Astrocyte (in vitro differentiated cells and primary cell): Measurements from ENCODE around the gene DPP4. TPM values are rescaled to one million over a fixed set of nuclear protein-coding genes. Genes with fewer than 3 reads are reported as not detected.

ENCODE experiments used
- DNase-seq: peaks from one replicate; pipeline ENCODE4 v3.0.0-alpha.2; 2010; ENCODE audit warnings: low read depth
- FAIRE-seq: peaks from 2 replicates; lab custom pipeline; 2011; peaks lifted over from hg19 to GRCh38; lab: Jason Lieb, UNC
- H2AFZ ChIP-seq: 2 replicates; pipeline ENCODE4 v1.6.0; 2012; ENCODE audit warnings: low read depth, low read length, inconsistent platforms
- H3K27ac ChIP-seq: 2 replicates; pipeline ENCODE4 v1.5.1; 2011; ENCODE audit warnings: low read depth, low read length, inconsistent platforms
- H3K27me3 ChIP-seq: 2 replicates; pipeline ENCODE4 v1.6.0; 2011; ENCODE audit warnings: low read length, inconsistent platforms; ENCODE audit not compliant: insufficient read depth
- H3K36me3 ChIP-seq: 2 replicates; pipeline ENCODE4 v1.5.1; 2011; ENCODE audit warnings: low read length, inconsistent platforms; ENCODE audit not compliant: insufficient read depth
- H3K4me1 ChIP-seq: 2 replicates; pipeline ENCODE4 v1.5.1; 2011; ENCODE audit warnings: low read length, inconsistent platforms; ENCODE audit not compliant: insufficient read depth
- H3K4me2 ChIP-seq: 2 replicates; pipeline ENCODE4 v1.6.0; 2012; ENCODE audit warnings: low read length, inconsistent platforms
- H3K4me3 ChIP-seq: 2 replicates; pipeline ENCODE4 v1.5.1; 2011; ENCODE audit warnings: low read depth, mild to moderate bottlenecking, low read length, inconsistent platforms; ENCODE audit not compliant: insufficient read depth
- H3K79me2 ChIP-seq: 2 replicates; pipeline ENCODE4 v1.6.0; 2012; ENCODE audit warnings: mild to moderate bottlenecking, low read length, inconsistent platforms; ENCODE audit not compliant: insufficient read depth
- H3K9ac ChIP-seq: 2 replicates; pipeline ENCODE4 v1.6.0; 2012; ENCODE audit warnings: mild to moderate bottlenecking, low read length, inconsistent platforms
- H3K9me3 ChIP-seq: 2 replicates; pipeline ENCODE4 v1.5.1; 2012; ENCODE audit warnings: low read depth, mild to moderate bottlenecking, low read length, inconsistent platforms; ENCODE audit not compliant: insufficient read depth
- H4K20me1 ChIP-seq: 2 replicates; pipeline ENCODE4 v1.6.0; 2012; ENCODE audit warnings: low read length, inconsistent platforms; ENCODE audit not compliant: insufficient read depth
- H3K27ac Mint-ChIP-seq: one replicate; pipeline ENCODE4 v1.8.0; 2021; ENCODE audit warnings: mild to moderate bottlenecking, mixed read lengths; ENCODE audit not compliant: unreplicated experiment
- H3K27me3 Mint-ChIP-seq: one replicate; pipeline ENCODE4 v1.8.0; 2021; ENCODE audit warnings: low read depth, mixed read lengths; ENCODE audit not compliant: unreplicated experiment
- H3K36me3 Mint-ChIP-seq: one replicate; pipeline ENCODE4 v1.8.0; 2021; ENCODE audit warnings: low read depth, mixed read lengths; ENCODE audit not compliant: unreplicated experiment
- H3K4me1 Mint-ChIP-seq: one replicate; pipeline ENCODE4 v1.8.0; 2021; ENCODE audit warnings: low read depth, mixed read lengths; ENCODE audit not compliant: unreplicated experiment
- H3K4me3 Mint-ChIP-seq: one replicate; pipeline ENCODE4 v1.8.0; 2021; ENCODE audit warnings: mild to moderate bottlenecking, moderate library complexity, mixed read lengths; ENCODE audit not compliant: unreplicated experiment
- H3K9me3 Mint-ChIP-seq: one replicate; pipeline ENCODE4 v1.8.0; 2021; ENCODE audit warnings: mild to moderate bottlenecking, mixed read lengths; ENCODE audit not compliant: unreplicated experiment
- CTCF ChIP-seq: IDR thresholded peaks from 2 replicates; pipeline ENCODE4 v1.5.1; 2011; ENCODE audit warnings: low read depth, mild to moderate bottlenecking, inconsistent platforms, low read length, moderate library complexity; ENCODE audit not compliant: insufficient read depth
- EZH2 ChIP-seq: IDR thresholded peaks from 2 replicates; pipeline ENCODE4 v1.6.1; 2012; ENCODE audit warnings: mild to moderate bottlenecking, low read length, inconsistent platforms; ENCODE audit not compliant: insufficient read depth
- total RNA-seq: library from RNA; stranded (reverse); gene quantifications from 2 replicates; pipeline ENCODE4 v1.2.1, GENCODE V29; 2021

The DPP4 gene
- total RNA-seq, 1 donor from 2014 or later: 5.3 TPM

- no peak for DNase-seq
- no peak overlapping the region for H3K4me3 Mint-ChIP-seq
- Histone ChIP-seq H3K4me2 (no peak overlapping the region), H3K4me3 (no peak overlapping the region), H2AFZ (no peak overlapping the region), H3K4me1 (no peaks in the 10 kb centered on the region), H3K27ac (no peak overlapping the region), H3K79me2 (no peaks in the 10 kb centered on the region), H3K27me3 (no peaks in the 10 kb centered on the region), H3K9me3 (no peaks in the 10 kb centered on the region), H4K20me1 (no peaks in the 10 kb centered on the region), H3K36me3 (no peaks in the 10 kb centered on the region), H3K9ac (no peak overlapping the region)
- no peak overlapping the region for H3K27ac Mint-ChIP-seq
- no peaks in the 10 kb centered on the region for H3K9me3 Mint-ChIP-seq
- TF ChIP-seq CTCF: no peak
- no peak for TF ChIP-seq EZH2
- FAIRE-seq: no peak
- no peaks in the 10 kb centered on the region for H3K27me3 Mint-ChIP-seq
- no peaks in the 10 kb centered on the region for H3K4me1 Mint-ChIP-seq
- H3K36me3 Mint-ChIP-seq: no peaks in the 10 kb centered on the region
Measured at GRCh38 chr2:161947836-161948235, 126.2 kb downstream of the DPP4 start.

- Histone ChIP-seq H2AFZ (no peak overlapping the region), H3K27ac (no peak overlapping the region), H3K27me3 (no peaks in the 10 kb centered on the region), H3K9ac (no peak overlapping the region), H3K36me3 (no peaks in the 10 kb centered on the region), H3K4me2 (no peak overlapping the region), H3K4me1 (no peaks in the 10 kb centered on the region), H3K4me3 (no peak overlapping the region), H4K20me1 (no peaks in the 10 kb centered on the region), H3K79me2 (no peaks in the 10 kb centered on the region), H3K9me3 (no peaks in the 10 kb centered on the region)
- Mint-ChIP-seq H3K27ac (no peak overlapping the region), H3K27me3 (no peaks in the 10 kb centered on the region), H3K4me1 (no peaks in the 10 kb centered on the region), H3K4me3 (no peak overlapping the region), H3K9me3 (no peaks in the 10 kb centered on the region), H3K36me3 (no peaks in the 10 kb centered on the region)
- DNase-seq (no peak), FAIRE-seq (no peak)
- TF ChIP-seq CTCF: no peak
- no peak for TF ChIP-seq EZH2
Measured at GRCh38 chr2:161947406-161947805, 126.6 kb downstream of the DPP4 start.

- Histone ChIP-seq H3K79me2 (no peaks in the 10 kb centered on the region), H3K9ac (no peak overlapping the region), H3K27ac (no peak overlapping the region), H3K9me3 (no peaks in the 10 kb centered on the region), H3K27me3 (no peaks in the 10 kb centered on the region), H3K4me3 (no peak overlapping the region), H4K20me1 (no peaks in the 10 kb centered on the region), H3K4me2 (no peak overlapping the region), H3K4me1 (no peaks in the 10 kb centered on the region), H3K36me3 (no peaks in the 10 kb centered on the region), H2AFZ (no peak overlapping the region)
- Mint-ChIP-seq H3K4me3 (no peak overlapping the region), H3K9me3 (no peaks in the 10 kb centered on the region), H3K4me1 (no peaks in the 10 kb centered on the region), H3K36me3 (no peaks in the 10 kb centered on the region), H3K27ac (no peak overlapping the region), H3K27me3 (no peaks in the 10 kb centered on the region)
- FAIRE-seq (no peak), DNase-seq (peak; percentile 2)
- TF ChIP-seq CTCF (peak; percentile 59), EZH2 (no peak)
Measured at GRCh38 chr2:161946489-161947107, 127.4 kb downstream of the DPP4 start.
